HG03520 (cell line): ENCODE measurements around the gene DNAJB14.
A peak's percentile ranks its signal among the peaks of the same experiment; 100 is the strongest.

ENCODE experiments used
- ATAC-seq: cut with Tn5 transposase; IDR thresholded peaks from one replicate; pipeline ENCODE4 v1.9.1; 2021; ENCODE audit warnings: mild to moderate bottlenecking, moderate library complexity; ENCODE audit not compliant: unreplicated experiment

Gene DNAJB14

DNA sequence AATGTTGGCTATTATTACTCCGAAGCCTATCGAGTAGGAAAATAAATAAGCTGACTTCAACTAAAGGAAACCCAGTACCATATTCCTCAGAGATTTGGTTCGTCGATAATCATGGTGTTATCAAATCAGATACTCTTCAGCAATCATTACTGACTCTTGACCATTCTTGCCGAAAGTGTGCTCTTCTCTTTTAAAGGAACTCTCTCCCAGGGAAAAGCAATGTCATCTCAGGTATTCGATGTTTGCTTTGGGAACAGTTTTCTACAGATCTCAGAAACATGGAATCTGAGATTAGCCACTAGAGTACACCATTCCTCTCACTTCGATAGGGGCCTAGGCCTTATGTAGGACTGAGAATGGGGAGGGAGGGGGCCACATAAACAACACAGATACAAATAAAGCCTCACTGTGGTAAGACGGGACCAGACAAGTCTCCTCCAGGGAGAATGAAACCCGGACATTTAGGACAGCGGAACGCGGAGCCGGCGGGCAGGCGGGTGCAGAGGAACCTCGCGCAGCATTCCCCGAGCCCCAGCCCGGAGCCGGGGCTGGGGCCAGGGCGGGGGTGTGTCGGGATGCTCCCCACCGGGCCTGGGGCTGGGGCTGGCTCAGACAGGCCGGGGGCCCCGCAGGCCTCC, 581 bp downstream of the DNAJB14 start:
- peak; percentile 1 for ATAC-seq

GRCh38 chr4:99943904-99944437, 2.4 kb downstream of the DNAJB14 start:
- ATAC-seq, result no peak

DNA sequence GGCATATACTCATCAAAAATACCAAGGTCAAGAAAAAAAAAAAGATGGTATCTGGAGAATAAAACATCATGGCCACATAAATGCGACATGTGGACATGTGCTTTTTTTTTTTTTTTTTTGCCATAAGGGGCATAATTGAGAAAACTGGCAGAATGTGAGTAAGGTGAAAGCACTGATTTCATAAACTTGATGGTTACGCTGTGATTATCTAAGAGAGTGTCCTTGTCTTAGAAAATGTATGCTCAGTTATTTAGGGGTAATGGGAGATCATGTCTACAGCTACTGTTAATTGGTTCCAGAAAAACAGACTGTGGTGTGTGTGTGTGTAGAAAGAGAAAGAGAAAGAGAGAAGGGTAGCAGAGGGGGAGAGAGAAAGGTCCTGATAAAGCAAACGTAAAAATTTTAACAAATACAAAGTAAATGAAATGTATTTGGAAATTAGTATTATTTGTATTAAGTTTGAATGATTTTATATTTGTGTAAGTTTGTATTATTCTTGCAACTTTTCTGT, 8.1 kb downstream of the DNAJB14 start:
- ATAC-seq, result no peak

DNA sequence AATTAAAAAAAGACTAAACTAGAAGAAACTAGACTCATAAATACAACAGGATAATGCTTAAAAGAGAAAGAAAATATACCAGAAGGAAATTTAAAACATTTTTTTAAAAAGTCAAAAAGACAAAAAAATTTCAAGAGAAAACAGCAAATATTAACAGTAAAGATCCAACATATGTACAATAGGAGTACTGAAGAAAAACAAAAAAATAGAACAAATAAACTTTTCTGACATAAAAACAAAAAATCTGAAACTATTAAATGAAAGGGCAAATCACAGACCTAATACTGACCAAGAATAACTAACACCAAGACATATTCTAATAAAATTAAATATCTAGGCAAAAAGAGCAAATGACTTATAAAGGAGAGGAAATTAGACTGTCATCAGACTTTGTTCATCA, 11.5 kb downstream of the DNAJB14 start:
- ATAC-seq, result no peak

DNA sequence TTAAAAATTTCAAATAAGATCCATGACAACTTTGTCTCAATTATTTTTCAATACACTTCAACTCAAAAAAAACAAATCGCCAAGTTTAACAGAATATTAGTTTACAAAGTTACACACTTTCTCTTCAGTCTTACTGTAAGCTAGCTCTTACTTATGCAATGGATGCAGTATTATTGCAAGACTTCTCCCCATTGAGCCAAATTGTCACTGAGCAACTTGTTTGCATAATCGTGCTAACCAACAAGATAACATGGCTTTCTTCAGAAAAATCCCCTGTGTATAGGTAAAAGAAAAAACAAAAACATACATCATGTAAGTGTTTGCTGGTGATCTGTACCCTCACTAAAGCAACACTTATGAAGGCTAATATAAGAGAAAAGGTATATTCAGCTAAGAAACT, 18.9 kb downstream of the DNAJB14 start:
- ATAC-seq, result no peak

DNA sequence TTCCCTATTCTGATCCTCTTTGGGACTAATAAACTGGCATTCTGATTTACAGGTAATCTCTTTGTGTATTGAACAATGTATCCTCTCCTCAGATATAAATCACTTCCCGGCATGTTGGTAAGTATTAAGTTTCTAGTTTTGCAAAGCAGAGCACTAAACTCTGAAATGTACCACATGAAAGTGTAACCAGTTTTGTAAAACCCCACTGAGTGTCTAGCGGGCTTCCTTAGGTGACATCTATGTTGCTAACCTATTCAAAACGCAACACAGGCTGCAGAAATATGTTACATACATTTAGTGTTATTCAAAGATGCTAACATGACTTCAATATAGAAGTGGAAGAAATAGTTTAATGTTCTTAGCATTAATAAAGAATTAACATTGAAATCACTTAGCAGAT, 25.2 kb downstream of the DNAJB14 start:
- no peak for ATAC-seq

DNA sequence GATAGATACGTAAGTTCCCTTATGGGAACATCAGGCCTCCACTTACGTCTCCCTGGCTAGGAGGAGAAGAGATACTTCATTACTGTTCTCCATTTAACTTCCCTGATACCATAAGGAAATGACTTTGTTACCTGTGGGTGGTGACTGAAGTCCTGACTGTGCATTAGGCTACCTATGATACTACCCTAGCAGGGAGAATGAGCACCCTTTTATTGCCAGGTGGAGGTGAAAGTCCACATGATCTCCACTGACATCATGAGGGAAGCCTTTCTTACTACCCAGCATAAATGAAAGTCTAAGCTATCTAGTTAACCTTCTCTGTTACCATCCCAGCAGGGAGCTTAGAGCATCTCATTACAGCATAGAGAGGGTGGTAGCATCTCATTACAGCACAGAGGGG, 27.8 kb downstream of the DNAJB14 start:
- ATAC-seq, result no peak

DNA sequence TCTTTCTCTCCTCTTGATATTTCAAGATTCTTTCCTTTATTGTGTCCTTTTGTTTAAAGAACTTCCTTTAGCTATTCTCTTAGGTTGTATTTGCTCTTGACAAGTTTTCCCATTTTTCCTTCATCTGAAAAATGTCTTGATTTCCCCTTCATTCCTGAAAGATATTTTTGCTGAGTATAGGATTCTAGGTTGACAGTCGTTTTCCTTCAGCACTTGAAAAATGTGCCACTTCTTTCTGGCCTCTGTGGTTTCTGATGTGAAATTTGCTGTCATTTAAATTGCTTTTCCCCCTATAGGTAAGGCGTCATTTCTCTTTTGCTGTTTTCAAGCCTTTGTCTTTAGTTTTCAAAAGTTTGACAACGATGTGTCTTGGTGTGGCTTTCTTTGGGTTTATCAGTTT, 28.8 kb downstream of the DNAJB14 start:
- no peak for ATAC-seq

DNA sequence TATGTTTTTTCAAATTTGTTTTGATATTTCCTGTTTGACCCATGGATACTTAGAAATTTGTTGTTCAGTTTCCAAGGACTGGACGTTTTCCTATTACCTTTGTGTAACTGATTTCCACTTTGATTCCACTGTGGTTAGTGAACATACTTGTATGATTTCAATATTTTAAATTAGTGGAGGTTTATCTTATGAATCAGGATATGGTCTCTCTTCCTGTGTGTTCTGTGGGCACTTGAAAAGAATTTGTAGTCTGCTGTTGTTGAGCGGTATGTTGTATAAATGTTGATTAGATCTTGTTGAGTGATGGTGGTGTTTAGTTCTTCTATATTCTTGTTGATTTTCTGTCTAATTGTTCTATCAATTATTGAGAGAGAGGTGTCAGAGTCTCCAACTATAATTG, 31.0 kb downstream of the DNAJB14 start:
- no peak for ATAC-seq

DNA sequence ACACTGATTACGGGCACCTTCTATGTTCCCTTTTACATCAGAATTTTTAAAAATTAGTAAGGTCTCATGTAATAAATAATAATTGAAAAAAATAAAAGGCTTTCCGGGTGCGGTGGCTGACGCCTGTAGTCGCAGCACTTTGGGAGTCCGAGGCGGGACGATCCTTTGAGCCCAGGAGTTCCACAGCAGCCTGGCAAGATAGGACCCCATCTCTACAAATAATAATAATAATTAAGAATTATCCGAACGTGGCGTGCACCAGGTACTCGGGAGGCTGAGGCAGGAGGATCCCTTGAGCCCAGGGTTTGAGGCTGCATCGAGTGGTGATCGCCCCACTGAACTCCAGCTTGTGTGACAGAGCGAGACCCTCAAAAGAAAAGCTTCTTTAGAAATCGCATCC, 51.4 kb downstream of the DNAJB14 start:
- no peak for ATAC-seq

GRCh38 chr4:99894161-99894997, 52.0 kb downstream of the DNAJB14 start, which contains the start of gene LAMTOR3:
TSS of gene LAMTOR3 (minus strand) at chr4:99894427. CDS start at chr4:99893963, 464 bp downstream.
- ATAC-seq, result peak; percentile 99

GRCh38 chr4:99893839-99894160, 52.6 kb downstream of the DNAJB14 start:
- no peak for ATAC-seq

DNA sequence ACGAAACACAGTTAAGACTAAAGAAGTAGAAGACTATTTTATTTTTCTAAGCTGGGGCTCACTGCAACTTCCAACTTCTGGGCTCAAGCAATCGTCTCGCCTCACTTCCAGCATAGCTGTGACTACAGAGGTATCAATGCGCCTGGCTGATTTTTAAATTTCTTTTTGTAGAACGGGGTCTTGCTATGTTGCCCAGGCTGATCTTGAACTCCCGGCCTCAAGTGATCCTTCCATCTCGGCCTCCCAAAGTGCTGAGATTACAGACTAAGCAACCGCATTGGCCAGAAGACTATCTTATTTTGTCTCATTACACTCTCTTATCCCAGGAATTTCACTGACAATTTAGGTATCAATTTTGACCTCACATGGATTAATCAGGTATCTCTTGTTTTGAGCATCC, 53.4 kb downstream of the DNAJB14 start:
- ATAC-seq, result no peak

GRCh38 chr4:99891351-99891750, 55.1 kb downstream of the DNAJB14 start:
- no peak for ATAC-seq

DNA sequence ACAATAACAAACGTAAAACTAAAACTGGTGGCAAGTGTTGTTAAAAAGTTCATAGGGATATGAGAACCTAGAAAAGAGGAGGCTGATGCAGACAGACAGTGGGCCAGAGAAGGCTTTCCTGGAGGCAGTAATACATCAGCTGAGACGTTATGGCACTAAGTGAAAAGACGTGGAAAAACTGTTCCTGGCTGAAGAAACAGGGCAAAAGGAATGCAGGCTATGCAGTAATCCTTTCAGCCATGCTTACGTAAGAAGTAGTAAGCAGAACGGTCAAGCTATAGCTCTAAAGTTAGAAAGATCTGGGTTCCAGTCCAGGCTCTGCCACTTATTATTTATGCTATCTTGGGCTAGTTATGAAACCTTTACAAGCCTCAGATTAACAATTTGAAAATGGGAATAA, 58.6 kb downstream of the DNAJB14 start:
- ATAC-seq, result no peak

DNA sequence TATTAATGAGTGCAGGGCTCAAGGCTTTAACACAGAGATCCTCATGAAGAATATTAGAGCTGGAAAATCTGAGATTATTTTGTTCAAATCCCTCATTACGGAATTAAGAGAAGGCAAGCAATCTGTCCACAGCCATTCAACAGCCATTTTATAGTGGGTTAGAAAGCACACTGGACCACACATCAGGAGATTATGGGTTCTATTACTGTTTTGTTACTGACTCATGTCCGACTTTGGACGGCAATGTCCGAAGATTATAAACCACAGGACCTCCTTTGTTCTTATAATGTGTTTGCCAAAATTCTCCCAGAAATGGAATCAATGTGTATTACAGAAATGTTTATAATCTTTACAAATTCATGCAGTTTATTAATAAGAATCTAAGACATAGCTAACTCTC, 60.3 kb downstream of the DNAJB14 start:
- ATAC-seq, result no peak

GRCh38 chr4:99885687-99886086, 60.7 kb downstream of the DNAJB14 start:
- ATAC-seq, result no peak

- no peak for ATAC-seq
Observed at GRCh38 chr4:99885063-99885664, 61.3 kb downstream of the DNAJB14 start.

GRCh38 chr4:99879458-99879857, 67.0 kb downstream of the DNAJB14 start:
- ATAC-seq, result no peak

GRCh38 chr4:99878604-99879003, 67.8 kb downstream of the DNAJB14 start:
- ATAC-seq, result no peak

DNA sequence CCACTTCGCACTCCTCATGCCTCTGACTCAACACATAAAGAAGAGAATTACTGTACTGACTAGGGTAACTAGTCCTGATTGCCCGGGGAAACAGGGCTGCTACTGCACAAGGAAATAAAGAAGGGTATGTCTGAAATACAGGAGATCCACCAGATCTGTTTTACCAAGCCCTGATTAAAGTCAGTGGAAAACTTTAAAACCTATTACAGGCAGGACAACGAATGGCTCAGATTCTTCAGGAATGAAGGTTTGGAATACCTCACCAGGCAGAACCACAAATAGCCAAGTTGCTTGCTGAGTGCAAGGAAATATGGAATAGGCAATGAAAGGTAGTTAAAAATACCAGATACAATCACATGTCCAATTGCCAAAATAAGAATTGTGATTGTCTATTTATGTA, 69.5 kb downstream of the DNAJB14 start:
- no peak for ATAC-seq

DNA sequence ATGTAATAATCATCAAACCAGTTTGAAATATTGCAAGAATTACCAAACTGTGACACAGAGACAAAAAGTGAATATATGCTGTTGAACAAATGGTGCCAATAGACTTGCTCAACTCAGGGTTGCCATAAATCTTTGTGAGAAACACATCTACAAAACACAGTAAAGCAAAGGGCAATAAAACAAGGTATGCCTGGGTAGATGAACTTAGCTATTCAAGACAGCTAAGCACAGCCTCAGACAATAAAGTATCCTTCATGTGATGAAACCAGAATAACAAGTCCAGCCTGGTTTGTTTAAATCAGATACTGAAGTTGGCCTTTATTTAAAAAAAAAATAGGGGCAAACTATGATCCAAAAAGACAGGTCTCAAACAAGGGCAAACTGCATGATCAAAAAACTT, 71.3 kb downstream of the DNAJB14 start:
- ATAC-seq, result no peak
